Stomach (tissue), 9 donors: Measurements from ENCODE around the gene SEMA3D. TPM values are rescaled to one million over a fixed set of nuclear protein-coding genes. Genes with fewer than 3 reads are reported as not detected.

Experiments
- DNase-seq, 2 donors: peaks; one replicate each; pipeline versions ENCODE4 v3.0.0 to v3.0.0-alpha.2; 2013 to 2019
- H3K27ac ChIP-seq, 5 donors: fragments of 200-600 bp in 4 of 5; sonication (generic) in 4 of 5; one replicate each; pipeline ENCODE4 v1.5.1; 2013 to 2019; ENCODE audit warnings: mild to moderate bottlenecking in 1 of 5, moderate library complexity in 1 of 5
- H3K27me3 ChIP-seq, 3 donors: fragments of 200-600 bp; sonication (generic); one replicate each; pipeline ENCODE4 v1.5.1; 2017 to 2019; ENCODE audit warnings: mixed run types in 1 of 3
- H3K36me3 ChIP-seq, 4 donors: fragments of 200-600 bp; sonication (generic); 1 replicate in 3 of 4; 2 replicates in 1 of 4; pipeline ENCODE4 v1.5.1; 2016 to 2019
- H3K4me1 ChIP-seq, 4 donors: fragments of 200-600 bp; sonication (generic); one replicate each; pipeline ENCODE4 v1.5.1; 2016 to 2019
- H3K4me3 ChIP-seq, 4 donors: fragments of 200-600 bp; sonication (generic) in 3 of 4; one replicate each; pipeline ENCODE4 v1.5.1; 2016 to 2019; ENCODE audit warnings: mild to moderate bottlenecking in 1 of 4
- H3K9me3 ChIP-seq, 4 donors: fragments of 200-600 bp; sonication (generic); one replicate each; pipeline ENCODE4 v1.5.1; 2016 to 2019
- CTCF ChIP-seq, 7 experiments: fragments of 450-650 bp in 4 of 7; fragments of 200-600 bp in 3 of 7; sonication (generic) in 3 of 7; IDR thresholded peaks; one replicate each; pipeline ENCODE4 v1.5.1; 2016 to 2019; ENCODE audit warnings: antibody characterized with exemption in 7 of 7, control low read depth in 2 of 7, mild to moderate bottlenecking in 1 of 7
- EP300 ChIP-seq: sonication (generic); formaldehyde crosslinking; IDR thresholded peaks from one replicate; pipeline ENCODE4 v1.6.1; 2017; ENCODE audit warnings: antibody characterized with exemption
- POLR2A ChIP-seq, 4 donors: fragments of 450-650 bp; IDR thresholded peaks; one replicate each; pipeline ENCODE4 v1.6.1; 2016; ENCODE audit warnings: antibody characterized with exemption in 4 of 4, control low read depth in 2 of 4, mild to moderate bottlenecking in 1 of 4, moderate library complexity in 1 of 4
- POLR2AphosphoS5 ChIP-seq, 3 donors: sonication (generic); formaldehyde crosslinking; IDR thresholded peaks; one replicate each; pipeline ENCODE4 v1.6.1; 2016; ENCODE audit warnings: antibody characterized with exemption in 3 of 3
- WGBS, 5 donors: extraction: QIAGEN DNeasy Blood & Tissue Kit in 3 of 5; methylation state at CpG; one replicate each; pipeline versions ENCODE4 v1.1.5 to v1.1.7; 2013 to 2018; 5-methylcytosine and 5-hydroxymethylcytosine counted together
- intact Hi-C: fragments of 100-400 bp; cut with DNase I; formaldehyde crosslinking; loops from one replicate; pipeline ENCODE4 v1.15.1; 2023; ENCODE audit warnings: low total_unique reads
- polyA plus RNA-seq, 3 donors: library from polyadenylated mRNA; stranded (reverse); fragments of 200-250 nt; gene quantifications; one replicate each; pipeline ENCODE4 v1.2.3, GENCODE V29; 2013
- total RNA-seq, 5 donors: library from RNA; depleted of rRNA; stranded (reverse); fragments of >200 nt; gene quantifications; one replicate each; pipeline versions ENCODE4 v1.1.0 to v1.2.3, GENCODE V29; 2014 to 2016
- donor health status: healthy with polysubstance abuse.
- donor health status: Bipolar disorder and iron deficiency.
- donor health status: healthy.

SEMA3D gene
- total and polyA plus RNA-seq, 8 donors: 0.44 to 20.9 (median 2.6) TPM; not detected in 1

- DNase-seq: no peak
- intact Hi-C loops: no loop called here
- Histone ChIP-seq H3K4me1 (peaks cover 0 to 5% (median 2%) of the 10 kb centered on the region in 4 donors), H3K36me3 (no peaks in the 10 kb centered on the region), H3K27me3 (no peaks in the 10 kb centered on the region), H3K9me3 (no peaks in the 10 kb centered on the region), H3K4me3 (no peak overlapping the region), H3K27ac (no peak overlapping the region)
- TF ChIP-seq CTCF (IDR thresholded peaks at IDR 0.05) (no peak), POLR2A (IDR thresholded peaks at IDR 0.05) (no peak), EP300 (no peak), POLR2AphosphoS5 (IDR thresholded peaks at IDR 0.05) (no peak)
- WGBS, 5 donors: 91 to 95% (median 94%) methylated on average over 2 of the region's 2 CpGs
Measured at GRCh38 chr7:85060696-85061095, 126.2 kb downstream of the SEMA3D start.

GRCh38 chr7:85055906-85056305 is 130.9 kb downstream of the SEMA3D start:
- 84 to 98% (median 90%) methylated on average over 2 of the region's 2 CpGs for whole genome bisulfite sequencing, 5 donors
- intact Hi-C loops: no loop called here
- H3K4me1 ChIP-seq: no peaks in the 10 kb centered on the region
- no peak for DNase-seq
- no peak overlapping the region for H3K4me3 ChIP-seq
- no peaks in the 10 kb centered on the region for H3K27me3 ChIP-seq
- no peaks in the 10 kb centered on the region for H3K36me3 ChIP-seq
- H3K9me3 ChIP-seq: no peaks in the 10 kb centered on the region
- no peak overlapping the region for H3K27ac ChIP-seq
- no peak for TF ChIP-seq EP300
- TF ChIP-seq POLR2A (IDR thresholded peaks at IDR 0.05): no peak
- no peak for TF ChIP-seq CTCF (IDR thresholded peaks at IDR 0.05)
- no peak for TF ChIP-seq POLR2AphosphoS5 (IDR thresholded peaks at IDR 0.05)

- intact Hi-C loops: no loop called here
- DNase-seq: no peak
- H3K36me3 ChIP-seq: no peaks in the 10 kb centered on the region
- H3K27me3 ChIP-seq: no peaks in the 10 kb centered on the region
- no peak overlapping the region for H3K27ac ChIP-seq
- H3K9me3 ChIP-seq: no peaks in the 10 kb centered on the region
- 86 to 92% (median 88%) methylated on average over 2 of the region's 2 CpGs for whole genome bisulfite sequencing, 5 donors
- H3K4me3 ChIP-seq: no peak overlapping the region
- no peaks in the 10 kb centered on the region for H3K4me1 ChIP-seq
- TF ChIP-seq CTCF (IDR thresholded peaks at IDR 0.05): no peak
- no peak for TF ChIP-seq POLR2AphosphoS5 (IDR thresholded peaks at IDR 0.05)
- TF ChIP-seq EP300: no peak
- TF ChIP-seq POLR2A (IDR thresholded peaks at IDR 0.05): no peak
Measured at GRCh38 chr7:85055196-85055595, 131.7 kb downstream of the SEMA3D start.

- Histone ChIP-seq H3K4me3 (no peak overlapping the region), H3K36me3 (no peaks in the 10 kb centered on the region), H3K27ac (no peak overlapping the region), H3K4me1 (no peaks in the 10 kb centered on the region), H3K9me3 (no peaks in the 10 kb centered on the region), H3K27me3 (no peaks in the 10 kb centered on the region)
- TF ChIP-seq EP300 (no peak), CTCF (IDR thresholded peaks at IDR 0.05) (no peak), POLR2AphosphoS5 (IDR thresholded peaks at IDR 0.05) (no peak), POLR2A (IDR thresholded peaks at IDR 0.05) (no peak)
- intact Hi-C loops: no loop called here
- no peak for DNase-seq
Measured at GRCh38 chr7:85054306-85054705, 132.6 kb downstream of the SEMA3D start.
